COLO668 (cell line): ENCODE data around the gene RNF149.
"Not testable (repeated sequence)": the region's sequence is repeated elsewhere in the genome, so short reads cannot be mapped to it uniquely, and the experiment has no call there.

Experiments
- DNase-seq: peaks from one replicate; lab custom pipeline; 2025; ENCODE audit not compliant: unreplicated experiment; lab: John Stamatoyannopoulos, UW

RNF149 gene, protein sequence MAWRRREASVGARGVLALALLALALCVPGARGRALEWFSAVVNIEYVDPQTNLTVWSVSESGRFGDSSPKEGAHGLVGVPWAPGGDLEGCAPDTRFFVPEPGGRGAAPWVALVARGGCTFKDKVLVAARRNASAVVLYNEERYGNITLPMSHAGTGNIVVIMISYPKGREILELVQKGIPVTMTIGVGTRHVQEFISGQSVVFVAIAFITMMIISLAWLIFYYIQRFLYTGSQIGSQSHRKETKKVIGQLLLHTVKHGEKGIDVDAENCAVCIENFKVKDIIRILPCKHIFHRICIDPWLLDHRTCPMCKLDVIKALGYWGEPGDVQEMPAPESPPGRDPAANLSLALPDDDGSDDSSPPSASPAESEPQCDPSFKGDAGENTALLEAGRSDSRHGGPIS

GRCh38 chr2:101308432-101309210, at the start of gene RNF149:
Gene RNF149, minus strand, starts transcription at chr2:101308701. Its CDS starts 113 bp downstream, at chr2:101308588.
- DNase-seq, result peak; percentile 92

DNA sequence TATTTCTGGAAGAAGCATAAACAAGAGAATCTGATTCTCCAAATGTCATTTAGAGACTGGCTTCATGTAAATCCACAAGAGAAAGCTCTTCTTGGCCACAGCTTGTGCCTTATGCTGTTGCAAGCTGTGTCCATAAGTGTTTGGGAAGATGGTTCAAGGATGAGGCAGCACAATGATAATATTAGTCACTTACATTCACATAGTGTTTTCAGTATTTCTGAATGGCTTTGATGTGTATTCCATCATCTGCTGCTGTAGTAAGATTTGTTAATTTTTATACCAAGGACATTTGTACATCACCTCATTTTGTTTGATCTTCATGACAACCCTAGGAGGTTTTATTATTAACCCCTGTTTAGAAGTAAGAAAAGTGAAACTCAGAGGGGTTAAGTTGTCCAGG, 48.9 kb upstream of the RNF149 start:
- DNase-seq, result no peak

DNA sequence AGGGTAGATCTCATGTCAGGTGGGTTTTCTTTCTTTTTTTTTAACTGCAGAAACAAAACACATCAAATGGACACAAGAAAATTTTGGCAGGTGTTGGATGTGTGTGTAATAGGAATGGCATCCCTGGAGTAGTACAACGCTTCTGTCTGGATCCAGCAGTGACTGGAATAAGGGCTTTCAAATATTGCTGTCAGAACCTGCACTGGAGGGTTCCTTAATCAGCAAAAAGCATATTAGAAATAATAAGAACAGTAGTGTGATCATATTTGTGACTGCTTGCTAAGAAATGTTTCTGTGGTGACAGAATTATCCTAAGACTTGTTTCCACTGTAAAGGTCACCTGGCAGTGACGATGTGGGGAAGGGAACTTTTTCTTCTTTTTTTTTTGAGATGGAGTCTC, 48.0 kb upstream of the RNF149 start:
- no peak for DNase-seq

DNA sequence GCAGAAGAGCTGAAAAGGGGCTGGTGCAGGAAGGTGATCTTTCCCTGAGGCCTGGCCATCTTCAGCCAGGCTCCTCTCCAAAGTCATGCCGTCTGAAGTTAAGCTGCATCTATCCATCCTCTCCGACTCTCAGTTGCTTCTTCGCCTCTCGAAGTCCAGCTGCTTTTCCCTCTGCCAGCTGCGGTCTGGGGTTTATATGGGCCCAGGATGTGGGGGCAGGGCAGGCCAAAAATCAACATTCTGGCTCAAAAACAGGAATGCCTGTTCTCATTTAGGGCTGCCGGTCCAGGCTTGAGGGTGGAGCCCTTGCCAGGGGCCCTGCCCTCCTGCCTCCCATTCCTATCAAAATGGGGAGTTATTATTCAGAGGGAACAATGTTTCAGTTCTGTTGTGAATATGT, 47.6 kb upstream of the RNF149 start:
- no peak for DNase-seq

DNA sequence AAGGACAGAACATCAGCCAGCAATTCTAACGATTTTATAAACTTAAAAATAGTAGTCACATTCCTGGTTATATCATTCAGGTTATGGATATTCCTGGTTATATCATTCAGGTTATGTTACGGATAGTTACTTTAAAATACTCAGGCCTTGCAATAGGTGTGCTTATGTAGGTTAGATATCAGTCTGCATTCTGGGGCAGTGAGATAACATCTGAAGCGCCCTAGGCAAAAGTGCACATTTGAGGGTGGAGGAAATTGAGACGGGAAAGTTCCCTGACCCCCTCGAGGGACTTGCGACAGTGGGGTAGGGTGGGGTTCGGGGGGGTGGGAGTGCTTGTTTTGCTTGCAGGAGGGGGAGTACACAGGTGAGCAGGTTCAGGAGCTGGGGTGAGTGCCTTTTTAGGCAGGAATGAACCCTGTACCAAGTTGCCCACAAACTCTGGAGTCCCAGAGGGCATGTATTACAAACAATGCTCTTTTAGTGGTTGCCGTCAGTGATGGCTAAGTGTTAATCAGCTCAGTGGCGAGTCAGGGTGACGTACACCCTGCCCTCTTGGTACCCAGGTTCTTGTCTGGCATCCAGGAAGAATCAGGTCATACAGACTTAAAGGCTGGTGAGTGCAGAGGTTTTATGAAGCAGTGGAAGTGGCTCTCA, 47.0 kb upstream of the RNF149 start:
- no peak for DNase-seq

- DNase-seq, result no peak
Measured at GRCh38 chr2:101354420-101355311, 46.2 kb upstream of the RNF149 start.

GRCh38 chr2:101352631-101353030, 44.1 kb upstream of the RNF149 start:
- not testable (repeated sequence) for DNase-seq

GRCh38 chr2:101351207-101351606, 42.7 kb upstream of the RNF149 start:
- no peak for DNase-seq

GRCh38 chr2:101349893-101350662, 41.6 kb upstream of the RNF149 start:
- no peak for DNase-seq

GRCh38 chr2:101348883-101349282, 40.4 kb upstream of the RNF149 start:
- DNase-seq, result no peak

DNA sequence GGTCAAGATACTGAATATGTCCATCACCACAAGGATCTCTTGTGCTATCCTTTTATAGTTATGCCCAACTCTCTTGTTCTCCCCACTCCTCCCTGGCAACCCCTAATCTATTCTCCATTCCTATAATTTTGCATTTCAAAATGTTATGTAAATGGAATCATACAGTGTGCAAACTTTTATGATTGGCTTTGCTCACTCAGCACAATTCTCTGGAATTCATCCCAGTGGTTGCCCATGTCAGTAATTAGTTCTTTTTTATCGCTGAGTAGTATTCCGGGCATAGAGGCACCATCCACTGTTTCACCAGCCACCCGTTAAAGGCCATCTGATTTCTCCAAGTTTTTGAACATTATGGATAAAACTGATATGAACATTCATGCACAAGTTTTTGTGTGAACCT, 38.4 kb upstream of the RNF149 start:
- DNase-seq, result no peak

DNA sequence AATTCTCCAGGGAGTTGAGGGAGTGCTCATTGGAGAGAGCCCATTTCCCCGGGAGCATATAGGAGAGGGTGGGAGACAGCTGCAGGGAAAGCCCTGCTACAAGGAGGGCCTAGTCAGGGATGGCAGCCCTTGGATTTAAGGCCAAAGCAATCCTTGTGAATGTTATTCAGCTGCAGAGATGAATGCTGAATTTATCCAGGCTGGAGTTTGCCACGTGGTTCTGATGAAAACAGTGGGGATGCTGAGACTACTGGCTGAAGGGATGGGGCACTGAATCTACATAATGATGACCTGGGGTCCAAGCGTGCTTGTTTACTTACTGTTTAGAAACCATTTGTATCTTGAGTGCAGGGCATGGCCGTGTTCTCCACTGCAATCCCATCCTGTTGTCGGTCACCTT, 35.6 kb upstream of the RNF149 start:
- no peak for DNase-seq

DNA sequence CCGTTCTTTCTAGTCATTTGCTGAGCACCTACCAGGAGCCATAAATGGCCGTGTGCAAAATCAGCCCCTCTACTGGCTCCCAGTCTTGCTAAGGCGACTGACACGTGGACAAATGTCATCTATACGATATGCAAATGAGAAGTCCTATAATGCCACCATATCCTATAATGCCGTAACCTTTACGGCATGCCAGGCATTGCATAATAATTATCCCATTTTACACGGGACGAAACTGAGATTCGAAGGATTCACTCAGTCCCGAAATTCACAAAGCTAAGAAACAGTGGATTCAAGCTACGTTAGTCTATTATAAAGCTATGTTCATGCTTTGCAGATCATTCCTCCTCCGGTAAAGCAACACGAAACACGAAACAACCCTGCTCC, 34.1 kb upstream of the RNF149 start:
- no peak for DNase-seq

DNA sequence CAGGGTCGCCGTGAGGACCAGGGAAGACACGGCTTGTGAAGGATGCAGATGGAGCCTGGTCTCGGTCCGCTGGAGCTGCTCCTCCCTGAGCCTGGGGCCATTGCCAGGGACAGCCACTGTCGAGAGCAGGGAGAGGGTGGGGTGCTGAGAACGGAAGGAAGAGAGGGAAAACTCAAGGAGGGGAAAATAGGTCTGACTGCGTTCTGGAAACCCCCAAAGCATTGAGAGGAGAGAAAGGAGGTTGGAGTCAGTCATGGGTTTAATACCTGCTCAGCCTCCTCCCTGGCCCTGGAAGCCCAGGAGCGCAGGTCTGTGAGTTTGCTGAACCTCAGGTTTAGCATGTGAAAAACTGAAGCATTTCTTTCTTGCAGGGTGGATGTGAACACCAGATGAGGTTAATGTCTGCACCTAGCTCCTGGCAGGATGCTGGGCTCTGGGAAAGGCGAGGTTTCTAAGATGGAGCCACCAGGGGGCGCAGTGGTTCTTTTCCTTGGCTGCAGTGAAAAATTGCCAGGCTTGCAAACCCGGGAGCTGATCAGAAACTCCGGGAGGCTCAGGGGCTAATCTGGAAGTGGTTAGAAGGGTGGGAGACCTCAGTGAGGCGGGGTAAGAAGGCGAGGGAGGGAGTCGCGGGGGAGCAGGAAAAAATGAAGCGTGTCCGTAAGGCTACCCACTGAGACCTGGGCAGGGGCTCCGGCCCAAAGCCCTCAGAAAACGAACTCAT, 33.6 kb upstream of the RNF149 start:
- DNase-seq, result peak; percentile 80

DNA sequence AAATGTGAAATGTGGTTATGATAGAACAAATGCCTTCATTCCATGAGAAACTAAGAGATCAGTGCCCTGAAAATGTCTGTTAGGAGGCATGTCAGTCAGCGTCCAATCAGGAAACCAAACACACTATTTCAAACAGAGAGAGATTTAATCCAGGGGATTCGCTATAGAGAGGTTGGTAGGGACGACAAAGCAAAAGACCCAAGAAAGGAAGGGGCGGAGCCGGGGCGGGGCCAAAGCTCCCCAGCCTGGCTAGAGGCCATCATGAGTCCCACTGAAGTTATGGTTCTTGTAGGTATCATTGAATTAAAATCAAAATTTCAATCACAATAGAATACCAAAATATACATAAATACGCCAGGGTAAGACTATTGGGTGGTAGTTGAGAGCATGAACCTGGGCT, 32.9 kb upstream of the RNF149 start:
- no peak for DNase-seq

GRCh38 chr2:101340141-101340551, 31.6 kb upstream of the RNF149 start:
- DNase-seq, result no peak

- DNase-seq, result no peak
Measured at GRCh38 chr2:101339266-101339880, 30.9 kb upstream of the RNF149 start.

GRCh38 chr2:101337877-101338276, 29.4 kb upstream of the RNF149 start:
- no peak for DNase-seq
